Ureter (tissue), 1 donor: ENCODE data around the gene TPPP2. TPM values are rescaled to one million over a fixed set of nuclear protein-coding genes. Genes with fewer than 3 reads are reported as not detected.

Source experiments
- DNase-seq: peaks from one replicate; pipeline ENCODE4 v3.0.0-alpha.2; 2020; ENCODE audit warnings: low spot score
- total RNA-seq: library from RNA; stranded (reverse); gene quantifications from one replicate; pipeline ENCODE4 v1.2.4, GENCODE V29; 2023
- donor health status: DM: yes; HTN: yes; CAD: no.

TPPP2 gene
- total RNA-seq, 1 donor from 2014 or later = 0.62 TPM

GRCh38 chr14:21057803-21058675 lies 28.0 kb downstream of the TPPP2 start, which contains the start of gene RNASE8:
TSS of gene RNASE8 (plus strand) at chr14:21057822. CDS start at chr14:21057893, 71 bp downstream.
- no peak for DNase-seq

DNA sequence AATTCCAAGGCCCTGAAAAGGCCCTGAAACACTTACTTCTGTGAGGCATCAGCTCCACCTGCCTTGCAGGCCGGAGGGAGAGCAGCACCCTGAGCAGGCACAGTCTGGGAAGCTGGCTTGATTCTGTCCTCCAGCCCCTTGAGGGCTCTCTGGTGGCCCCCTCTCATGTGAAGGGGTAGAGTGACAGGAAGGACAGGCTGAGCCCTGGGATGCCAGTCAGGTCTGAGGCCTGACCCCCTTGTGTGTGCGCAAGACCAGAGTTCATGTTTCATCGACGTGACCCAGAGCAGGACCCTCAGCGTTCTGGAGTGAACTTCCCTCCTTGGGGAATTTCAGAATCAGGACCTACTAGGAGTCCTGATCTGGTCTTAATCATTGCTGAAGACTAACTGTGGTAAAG lies 28.9 kb downstream of the TPPP2 start:
- no peak for DNase-seq

DNA sequence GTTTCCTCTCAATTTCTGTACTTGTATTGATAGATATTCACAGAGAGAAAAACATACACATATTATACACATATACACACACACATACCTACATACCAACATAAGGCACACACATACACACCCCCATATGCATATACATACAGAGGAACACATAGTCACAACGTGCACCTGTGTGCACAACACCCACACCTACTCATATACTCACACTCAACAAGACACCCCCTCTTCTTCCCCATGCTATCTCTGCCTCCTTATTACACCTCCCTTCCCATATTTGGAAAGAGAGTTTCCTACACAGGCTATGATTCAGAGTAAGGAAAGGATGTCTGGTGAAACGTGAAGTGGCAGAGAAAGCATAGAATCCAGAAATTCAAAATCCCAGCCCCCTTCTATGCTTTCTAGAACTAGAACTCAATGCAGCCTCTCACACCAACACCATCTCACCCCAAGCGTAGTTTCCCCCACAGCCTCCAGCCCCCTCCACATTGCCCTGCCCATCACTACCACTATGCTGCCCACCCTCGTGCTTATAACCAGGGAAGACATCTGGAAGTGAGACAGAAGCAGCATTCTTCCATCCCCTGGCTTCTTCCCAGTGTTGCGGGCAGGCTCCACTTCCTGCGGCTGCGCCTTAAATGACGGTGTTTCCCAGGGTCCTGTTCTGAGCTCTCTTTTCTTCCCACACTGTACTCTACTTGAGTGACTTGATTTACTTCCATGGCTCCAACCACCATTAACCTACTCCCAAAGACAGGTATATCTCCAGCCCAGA lies 30.0 kb downstream of the TPPP2 start:
- DNase-seq = no peak

- no peak for DNase-seq
Measured at GRCh38 chr14:21060614-21061346, 30.8 kb downstream of the TPPP2 start.

- no peak for DNase-seq
Measured at GRCh38 chr14:21061347-21061668, 31.3 kb downstream of the TPPP2 start.

DNA sequence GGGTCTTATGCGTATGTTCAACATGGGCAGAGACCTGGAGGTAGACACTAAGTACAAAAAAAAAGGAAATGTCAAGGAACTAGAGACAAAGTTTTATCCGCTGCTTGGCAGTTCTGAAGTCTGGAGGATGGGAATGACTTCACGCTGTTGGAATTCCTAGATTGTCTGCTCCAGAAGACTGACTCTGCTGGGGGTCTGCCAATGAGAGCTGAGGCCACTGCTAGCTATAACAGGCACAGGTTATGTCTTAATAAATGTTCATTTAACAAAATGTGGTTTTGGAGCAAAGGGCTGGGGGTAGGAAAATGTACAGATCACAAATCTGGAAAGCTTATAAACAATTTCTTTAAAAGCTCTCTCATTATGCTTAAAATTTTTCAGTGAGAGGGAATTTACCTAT lies 33.5 kb downstream of the TPPP2 start:
- DNase-seq = no peak

DNA sequence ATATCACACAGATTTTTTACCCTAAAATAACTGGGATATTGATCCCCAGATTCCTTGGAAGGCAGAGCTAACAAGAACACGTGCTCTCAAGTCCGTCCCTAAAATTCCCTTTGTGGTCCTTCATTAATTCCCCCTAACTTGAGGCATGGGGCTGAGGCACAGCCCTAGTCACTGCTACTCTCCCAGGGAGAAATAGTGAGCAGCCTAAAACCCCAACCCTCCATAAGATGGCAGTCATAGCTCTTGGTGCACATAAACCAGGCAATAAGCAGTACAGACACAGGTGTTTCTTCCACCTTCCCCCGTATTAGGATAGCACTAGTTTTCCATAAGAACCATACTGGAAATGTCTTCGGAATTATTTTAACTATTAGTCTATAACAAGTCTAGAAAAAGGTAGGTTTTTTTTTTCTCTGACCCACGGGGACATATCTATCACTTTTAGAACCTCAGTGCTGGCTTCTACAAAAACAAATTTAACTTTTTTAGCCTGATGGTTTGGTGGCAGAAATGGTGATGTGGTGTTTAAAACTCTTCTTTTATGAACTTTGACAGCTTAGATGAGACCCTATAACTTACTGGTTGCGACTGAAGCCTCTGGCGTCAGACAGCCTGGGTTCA lies 37.0 kb downstream of the TPPP2 start:
- no peak for DNase-seq

- DNase-seq = no peak
Measured at GRCh38 chr14:21068521-21069387, 38.7 kb downstream of the TPPP2 start.

- no peak for DNase-seq
Measured at GRCh38 chr14:21069388-21070082, 39.5 kb downstream of the TPPP2 start.

- DNase-seq = no peak
Measured at GRCh38 chr14:21070083-21070609, 40.1 kb downstream of the TPPP2 start, which contains the start of gene ARHGEF40. TSS of gene ARHGEF40 (plus strand) at chr14:21070304. CDS start at chr14:21070397, 93 bp downstream.

DNA sequence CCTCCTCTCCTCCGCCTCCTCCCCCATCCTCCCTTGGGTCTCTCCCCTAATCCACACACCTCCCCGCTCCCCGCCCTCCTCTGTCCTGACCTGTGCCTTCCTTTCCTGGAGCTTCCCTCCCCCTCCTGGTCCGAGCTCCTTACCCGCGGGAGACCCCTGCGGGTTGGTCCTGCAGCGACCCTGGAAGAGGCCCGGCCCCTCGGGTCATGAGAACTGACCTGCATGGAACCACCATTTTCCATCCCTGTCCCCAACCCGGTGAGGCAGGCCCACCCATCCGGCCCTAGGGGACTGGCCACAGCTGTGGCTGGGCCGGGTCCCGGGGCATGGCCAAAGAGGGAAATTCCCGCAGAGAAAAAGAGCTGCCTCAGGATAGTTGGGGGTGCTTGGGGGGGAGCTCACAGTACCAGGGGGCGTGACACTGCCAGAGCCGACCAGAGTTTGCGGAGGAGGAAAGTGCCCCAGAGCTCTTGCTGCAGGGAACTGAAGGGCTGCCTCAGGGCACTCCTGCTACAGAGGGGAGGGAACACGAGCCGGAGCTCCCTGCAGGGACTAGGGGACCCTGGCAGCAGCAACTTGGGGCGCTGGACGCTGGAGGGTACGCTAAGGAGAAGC lies 40.7 kb downstream of the TPPP2 start:
- peak; percentile 69 for DNase-seq

GRCh38 chr14:21071225-21072030 lies 41.4 kb downstream of the TPPP2 start:
- peak; percentile 86 for DNase-seq

GRCh38 chr14:21072031-21072473 lies 42.0 kb downstream of the TPPP2 start:
- DNase-seq = no peak

DNA sequence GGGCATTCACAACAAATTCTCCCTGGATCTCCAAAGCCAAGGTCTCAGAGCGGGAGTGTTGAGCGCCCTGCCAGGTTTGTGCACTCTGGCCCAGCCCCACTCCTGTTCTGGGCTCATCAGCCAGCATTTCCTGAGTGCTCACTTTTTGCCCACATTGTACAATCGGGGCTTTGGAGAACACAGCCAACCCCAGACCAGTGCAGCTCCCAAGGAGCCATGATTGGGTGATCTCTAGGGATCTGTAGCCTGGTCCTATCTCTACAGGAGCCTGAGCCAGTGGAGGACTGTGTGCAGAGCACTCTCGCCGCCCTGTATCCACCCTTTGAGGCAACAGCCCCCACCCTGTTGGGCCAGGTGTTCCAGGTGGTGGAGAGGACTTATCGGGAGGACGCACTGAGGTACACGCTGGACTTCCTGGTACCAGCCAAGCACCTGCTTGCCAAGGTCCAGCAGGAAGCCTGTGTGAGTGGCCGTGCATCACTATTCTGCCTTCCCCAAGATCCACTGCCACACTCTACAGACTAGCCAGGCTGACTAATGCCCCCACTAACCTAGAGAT lies 42.8 kb downstream of the TPPP2 start:
- DNase-seq = no peak

- DNase-seq = no peak
Measured at GRCh38 chr14:21073921-21074320, 43.9 kb downstream of the TPPP2 start.

DNA sequence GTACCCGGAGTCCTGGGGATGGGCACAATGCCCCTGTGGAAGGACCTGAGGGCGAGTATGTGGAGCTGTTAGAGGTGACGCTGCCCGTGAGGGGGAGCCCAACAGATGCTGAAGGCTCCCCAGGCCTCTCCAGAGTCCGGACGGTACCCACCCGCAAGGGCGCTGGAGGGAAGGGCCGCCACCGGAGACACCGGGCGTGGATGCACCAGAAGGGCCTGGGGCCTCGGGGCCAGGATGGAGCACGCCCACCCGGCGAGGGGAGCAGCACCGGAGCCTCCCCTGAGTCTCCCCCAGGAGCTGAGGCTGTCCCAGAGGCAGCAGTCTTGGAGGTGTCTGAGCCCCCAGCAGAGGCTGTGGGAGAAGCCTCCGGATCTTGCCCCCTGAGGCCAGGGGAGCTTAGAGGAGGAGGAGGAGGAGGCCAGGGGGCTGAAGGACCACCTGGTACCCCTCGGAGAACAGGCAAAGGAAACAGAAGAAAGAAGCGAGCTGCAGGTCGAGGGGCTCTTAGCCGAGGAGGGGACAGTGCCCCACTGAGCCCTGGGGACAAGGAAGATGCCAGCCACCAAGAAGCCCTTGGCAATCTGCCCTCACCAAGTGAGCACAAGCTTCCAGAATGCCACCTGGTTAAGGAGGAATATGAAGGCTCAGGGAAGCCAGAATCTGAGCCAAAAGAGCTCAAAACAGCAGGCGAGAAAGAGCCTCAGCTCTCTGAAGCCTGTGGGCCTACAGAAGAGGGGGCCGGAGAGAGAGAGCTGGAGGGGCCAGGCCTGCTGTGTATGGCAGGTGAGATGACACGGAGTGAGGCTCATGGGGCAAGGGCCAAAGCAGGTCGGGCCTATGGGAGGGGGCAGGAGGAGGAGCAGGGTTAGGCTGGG lies 44.6 kb downstream of the TPPP2 start:
- no peak for DNase-seq
